ENCODE measurements around the gene GBP6. TPM values are rescaled to one million over a fixed set of nuclear protein-coding genes. Genes with fewer than 3 reads are reported as not detected.

Gene GBP6
- total RNA-seq, 1 donor from 2014 or later, result 0.07 TPM

GRCh38 chr1:89332461-89332860 is 31.4 kb upstream of the GBP6 start:
- Histone ChIP-seq H3K4me2 (ENCODE audit: low read length) (no peak overlapping the region), H3K9ac (ENCODE audit: low read length) (no peak overlapping the region), H3K27me3 (ENCODE audit: insufficient read depth, low read length) (no peaks in the 10 kb centered on the region), H3K4me3 (ENCODE audit: insufficient read depth, low read depth, low read length) (no peak overlapping the region), H3K9me3 (ENCODE audit: insufficient read depth, low read depth, low read length) (no peaks in the 10 kb centered on the region), H4K20me1 (ENCODE audit: insufficient read depth, low read length) (no peaks in the 10 kb centered on the region), H3K79me2 (ENCODE audit: insufficient read depth, low read length) (no peaks in the 10 kb centered on the region), H3K27ac (ENCODE audit: low read depth, low read length) (no peak overlapping the region), H3K36me3 (ENCODE audit: insufficient read depth, low read length) (no peaks in the 10 kb centered on the region), H2AFZ (ENCODE audit: low read depth, low read length) (no peak overlapping the region), H3K4me1 (ENCODE audit: insufficient read depth, low read length) (no peaks in the 10 kb centered on the region)
- TF ChIP-seq EZH2 (IDR thresholded peaks at IDR 0.05; ENCODE audit: insufficient read depth, low read length), result no peak
- no peak for TF ChIP-seq CTCF (IDR thresholded peaks at IDR 0.05; ENCODE audit: insufficient read depth, low read depth, low read length)
- peaks cover 4% of the 10 kb centered on the region for H3K9me3 Mint-ChIP-seq (ENCODE audit: unreplicated experiment)
- H3K27ac Mint-ChIP-seq (ENCODE audit: unreplicated experiment), result no peak overlapping the region
- FAIRE-seq (no peak), DNase-seq (ENCODE audit: low read depth) (no peak)
- no peaks in the 10 kb centered on the region for H3K36me3 Mint-ChIP-seq (ENCODE audit: low read depth, unreplicated experiment)
- no peaks in the 10 kb centered on the region for H3K4me1 Mint-ChIP-seq (ENCODE audit: low read depth, unreplicated experiment)
- H3K4me3 Mint-ChIP-seq (ENCODE audit: unreplicated experiment), result no peak overlapping the region
- H3K27me3 Mint-ChIP-seq (ENCODE audit: low read depth, unreplicated experiment), result peaks cover 6% of the 10 kb centered on the region

- Histone ChIP-seq H3K4me1 (ENCODE audit: insufficient read depth, low read length) (no peaks in the 10 kb centered on the region), H3K36me3 (ENCODE audit: insufficient read depth, low read length) (no peaks in the 10 kb centered on the region), H3K27ac (ENCODE audit: low read depth, low read length) (no peak overlapping the region), H3K4me2 (ENCODE audit: low read length) (no peak overlapping the region), H3K4me3 (ENCODE audit: insufficient read depth, low read depth, low read length) (no peak overlapping the region), H4K20me1 (ENCODE audit: insufficient read depth, low read length) (no peaks in the 10 kb centered on the region), H3K9ac (ENCODE audit: low read length) (no peak overlapping the region), H3K79me2 (ENCODE audit: insufficient read depth, low read length) (no peaks in the 10 kb centered on the region), H3K9me3 (ENCODE audit: insufficient read depth, low read depth, low read length) (no peaks in the 10 kb centered on the region), H3K27me3 (ENCODE audit: insufficient read depth, low read length) (no peaks in the 10 kb centered on the region), H2AFZ (ENCODE audit: low read depth, low read length) (no peak overlapping the region)
- Mint-ChIP-seq H3K27ac (ENCODE audit: unreplicated experiment) (no peak overlapping the region), H3K4me3 (ENCODE audit: unreplicated experiment) (no peak overlapping the region), H3K36me3 (ENCODE audit: low read depth, unreplicated experiment) (no peaks in the 10 kb centered on the region), H3K27me3 (ENCODE audit: low read depth, unreplicated experiment) (peaks cover 6% of the 10 kb centered on the region), H3K4me1 (ENCODE audit: low read depth, unreplicated experiment) (no peaks in the 10 kb centered on the region), H3K9me3 (ENCODE audit: unreplicated experiment) (no peaks in the 10 kb centered on the region)
- DNase-seq (ENCODE audit: low read depth) (no peak), FAIRE-seq (no peak)
- no peak for TF ChIP-seq EZH2 (IDR thresholded peaks at IDR 0.05; ENCODE audit: insufficient read depth, low read length)
- TF ChIP-seq CTCF (IDR thresholded peaks at IDR 0.05; ENCODE audit: insufficient read depth, low read depth, low read length), result no peak
Measured at GRCh38 chr1:89335486-89335885, 28.4 kb upstream of the GBP6 start.

GRCh38 chr1:89337903-89338302 is 26.0 kb upstream of the GBP6 start:
- Mint-ChIP-seq H3K27me3 (ENCODE audit: low read depth, unreplicated experiment) (peaks cover 6% of the 10 kb centered on the region), H3K36me3 (ENCODE audit: low read depth, unreplicated experiment) (no peaks in the 10 kb centered on the region), H3K4me3 (ENCODE audit: unreplicated experiment) (no peak overlapping the region), H3K27ac (ENCODE audit: unreplicated experiment) (no peak overlapping the region), H3K4me1 (ENCODE audit: low read depth, unreplicated experiment) (no peaks in the 10 kb centered on the region), H3K9me3 (ENCODE audit: unreplicated experiment) (no peaks in the 10 kb centered on the region)
- TF ChIP-seq CTCF (IDR thresholded peaks at IDR 0.05; ENCODE audit: insufficient read depth, low read depth, low read length) (no peak), EZH2 (IDR thresholded peaks at IDR 0.05; ENCODE audit: insufficient read depth, low read length) (no peak)
- Histone ChIP-seq H4K20me1 (ENCODE audit: insufficient read depth, low read length) (no peaks in the 10 kb centered on the region), H3K27ac (ENCODE audit: low read depth, low read length) (no peak overlapping the region), H2AFZ (ENCODE audit: low read depth, low read length) (no peak overlapping the region), H3K4me1 (ENCODE audit: insufficient read depth, low read length) (no peaks in the 10 kb centered on the region), H3K79me2 (ENCODE audit: insufficient read depth, low read length) (no peaks in the 10 kb centered on the region), H3K36me3 (ENCODE audit: insufficient read depth, low read length) (no peaks in the 10 kb centered on the region), H3K27me3 (ENCODE audit: insufficient read depth, low read length) (no peaks in the 10 kb centered on the region), H3K9me3 (ENCODE audit: insufficient read depth, low read depth, low read length) (no peaks in the 10 kb centered on the region), H3K4me2 (ENCODE audit: low read length) (no peak overlapping the region), H3K4me3 (ENCODE audit: insufficient read depth, low read depth, low read length) (no peak overlapping the region), H3K9ac (ENCODE audit: low read length) (no peak overlapping the region)
- no peak for FAIRE-seq
- no peak for DNase-seq (ENCODE audit: low read depth)
